ENCODE results near the gene NAALADL2. TPM values are rescaled to one million over a fixed set of nuclear protein-coding genes. Genes with fewer than 3 reads are reported as not detected.

Gene NAALADL2
- total and polyA plus RNA-seq, 4 donors, result 0.28 to 4.6 (median 3.1) TPM

GRCh38 chr3:175325440-175325839 is 466.3 kb downstream of the NAALADL2 start:
- no peaks in the 10 kb centered on the region for H3K27me3 ChIP-seq (ENCODE audit: control insufficient read depth in 4 of 4, insufficient read depth in 4 of 4, low read length in 3 of 4)
- no peak overlapping the region for H3K9ac ChIP-seq (ENCODE audit: low read depth in 1 of 2, low read length in 2 of 2)
- H3K36me3 ChIP-seq (ENCODE audit: control insufficient read depth in 4 of 4, insufficient read depth in 3 of 4, low read depth in 1 of 4, low read length in 3 of 4), result no peaks in the 10 kb centered on the region
- no peaks in the 10 kb centered on the region for H3K4me1 ChIP-seq (ENCODE audit: control insufficient read depth in 4 of 4, insufficient read depth in 4 of 4, low read length in 3 of 4)
- no peaks in the 10 kb centered on the region for H3K9me3 ChIP-seq (ENCODE audit: control insufficient read depth in 4 of 4, low read length in 3 of 4)
- H3K27ac ChIP-seq (ENCODE audit: low read depth in 1 of 2, low read length in 2 of 2), result no peak overlapping the region
- no peak for TF ChIP-seq NR2F2 (IDR thresholded peaks at IDR 0.05)
- TF ChIP-seq RAD21 (IDR thresholded peaks at IDR 0.05), result no peak
- TF ChIP-seq, protein P1, sequence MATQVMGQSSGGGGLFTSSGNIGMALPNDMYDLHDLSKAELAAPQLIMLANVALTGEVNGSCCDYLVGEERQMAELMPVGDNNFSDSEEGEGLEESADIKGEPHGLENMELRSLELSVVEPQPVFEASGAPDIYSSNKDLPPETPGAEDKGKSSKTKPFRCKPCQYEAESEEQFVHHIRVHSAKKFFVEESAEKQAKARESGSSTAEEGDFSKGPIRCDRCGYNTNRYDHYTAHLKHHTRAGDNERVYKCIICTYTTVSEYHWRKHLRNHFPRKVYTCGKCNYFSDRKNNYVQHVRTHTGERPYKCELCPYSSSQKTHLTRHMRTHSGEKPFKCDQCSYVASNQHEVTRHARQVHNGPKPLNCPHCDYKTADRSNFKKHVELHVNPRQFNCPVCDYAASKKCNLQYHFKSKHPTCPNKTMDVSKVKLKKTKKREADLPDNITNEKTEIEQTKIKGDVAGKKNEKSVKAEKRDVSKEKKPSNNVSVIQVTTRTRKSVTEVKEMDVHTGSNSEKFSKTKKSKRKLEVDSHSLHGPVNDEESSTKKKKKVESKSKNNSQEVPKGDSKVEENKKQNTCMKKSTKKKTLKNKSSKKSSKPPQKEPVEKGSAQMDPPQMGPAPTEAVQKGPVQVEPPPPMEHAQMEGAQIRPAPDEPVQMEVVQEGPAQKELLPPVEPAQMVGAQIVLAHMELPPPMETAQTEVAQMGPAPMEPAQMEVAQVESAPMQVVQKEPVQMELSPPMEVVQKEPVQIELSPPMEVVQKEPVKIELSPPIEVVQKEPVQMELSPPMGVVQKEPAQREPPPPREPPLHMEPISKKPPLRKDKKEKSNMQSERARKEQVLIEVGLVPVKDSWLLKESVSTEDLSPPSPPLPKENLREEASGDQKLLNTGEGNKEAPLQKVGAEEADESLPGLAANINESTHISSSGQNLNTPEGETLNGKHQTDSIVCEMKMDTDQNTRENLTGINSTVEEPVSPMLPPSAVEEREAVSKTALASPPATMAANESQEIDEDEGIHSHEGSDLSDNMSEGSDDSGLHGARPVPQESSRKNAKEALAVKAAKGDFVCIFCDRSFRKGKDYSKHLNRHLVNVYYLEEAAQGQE (IDR thresholded peaks at IDR 0.05), result no peak
- TF ChIP-seq, protein P2, sequence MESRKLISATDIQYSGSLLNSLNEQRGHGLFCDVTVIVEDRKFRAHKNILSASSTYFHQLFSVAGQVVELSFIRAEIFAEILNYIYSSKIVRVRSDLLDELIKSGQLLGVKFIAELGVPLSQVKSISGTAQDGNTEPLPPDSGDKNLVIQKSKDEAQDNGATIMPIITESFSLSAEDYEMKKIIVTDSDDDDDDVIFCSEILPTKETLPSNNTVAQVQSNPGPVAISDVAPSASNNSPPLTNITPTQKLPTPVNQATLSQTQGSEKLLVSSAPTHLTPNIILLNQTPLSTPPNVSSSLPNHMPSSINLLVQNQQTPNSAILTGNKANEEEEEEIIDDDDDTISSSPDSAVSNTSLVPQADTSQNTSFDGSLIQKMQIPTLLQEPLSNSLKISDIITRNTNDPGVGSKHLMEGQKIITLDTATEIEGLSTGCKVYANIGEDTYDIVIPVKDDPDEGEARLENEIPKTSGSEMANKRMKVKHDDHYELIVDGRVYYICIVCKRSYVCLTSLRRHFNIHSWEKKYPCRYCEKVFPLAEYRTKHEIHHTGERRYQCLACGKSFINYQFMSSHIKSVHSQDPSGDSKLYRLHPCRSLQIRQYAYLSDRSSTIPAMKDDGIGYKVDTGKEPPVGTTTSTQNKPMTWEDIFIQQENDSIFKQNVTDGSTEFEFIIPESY (IDR thresholded peaks at IDR 0.05), result no peak
- TF ChIP-seq GABPA (IDR thresholded peaks at IDR 0.05 in 1 of 2, conservative IDR thresholded peaks at IDR 0.05 in 1 of 2), result no peak
- TF ChIP-seq HNF4A (conservative IDR thresholded peaks at IDR 0.05), result no peak
- H3K4me3 ChIP-seq (ENCODE audit: low read depth in 1 of 3, low read length in 3 of 3), result no peak overlapping the region
- 86% methylated on average over 1 of the region's 1 CpG for WGBS
- no peak for DNase-seq (ENCODE audit: low spot score)

- Histone ChIP-seq H3K9ac (ENCODE audit: low read depth in 1 of 2, low read length in 2 of 2) (no peak overlapping the region), H3K4me3 (ENCODE audit: low read depth in 1 of 3, low read length in 3 of 3) (no peak overlapping the region), H3K27me3 (ENCODE audit: control insufficient read depth in 4 of 4, insufficient read depth in 4 of 4, low read length in 3 of 4) (no peaks in the 10 kb centered on the region), H3K27ac (ENCODE audit: low read depth in 1 of 2, low read length in 2 of 2) (no peak overlapping the region), H3K36me3 (ENCODE audit: control insufficient read depth in 4 of 4, insufficient read depth in 3 of 4, low read depth in 1 of 4, low read length in 3 of 4) (no peaks in the 10 kb centered on the region), H3K4me1 (ENCODE audit: control insufficient read depth in 4 of 4, insufficient read depth in 4 of 4, low read length in 3 of 4) (no peaks in the 10 kb centered on the region), H3K9me3 (ENCODE audit: control insufficient read depth in 4 of 4, low read length in 3 of 4) (no peaks in the 10 kb centered on the region)
- 90% methylated on average over 4 of the region's 4 CpGs for WGBS
- DNase-seq (ENCODE audit: low spot score), result no peak
- TF ChIP-seq RXRA (IDR thresholded peaks at IDR 0.05) (no peak), GABPA (IDR thresholded peaks at IDR 0.05 in 1 of 2, conservative IDR thresholded peaks at IDR 0.05 in 1 of 2) (no peak), ATF3 (IDR thresholded peaks at IDR 0.05) (no peak), TAF1 (conservative IDR thresholded peaks at IDR 0.05) (no peak), HNF4A (conservative IDR thresholded peaks at IDR 0.05) (no peak), FOXA2 (IDR thresholded peaks at IDR 0.05) (no peak), JUND (IDR thresholded peaks at IDR 0.05) (no peak), MAX (IDR thresholded peaks at IDR 0.05) (no peak), RAD21 (IDR thresholded peaks at IDR 0.05) (no peak), HNF4G (IDR thresholded peaks at IDR 0.05) (no peak), FOXA1 (IDR thresholded peaks at IDR 0.05) (no peak), EGR1 (IDR thresholded peaks at IDR 0.05; ENCODE audit: low read depth in 2 of 2) (no peak)
- TF ChIP-seq, protein P2 (IDR thresholded peaks at IDR 0.05), result no peak
Observed at GRCh38 chr3:175326041-175326440, 466.9 kb downstream of the NAALADL2 start.

All from liver (tissue), 9 donors.